Heart left ventricle (tissue), 13 donors: ENCODE results near the gene GRXCR2.

ENCODE experiments used
- POLR2A ChIP-seq, 2 donors: fragments of 450-650 bp; IDR thresholded peaks; one replicate each; pipeline ENCODE4 v1.6.1; 2017; ENCODE audit warnings: antibody characterized with exemption in 2 of 2, mild to moderate bottlenecking in 2 of 2, moderate library complexity in 2 of 2
- TF ChIP-seq, protein P1 (sequence below), 12 donors: fragments of 200-600 bp; sonication (generic) in 4 of 12; IDR thresholded peaks; one replicate each; pipeline versions ENCODE4 v1.5.0 to v1.8.0; 2018 to 2022; ENCODE audit warnings: antibody characterized with exemption in 12 of 12, mild to moderate bottlenecking in 5 of 12
- donor health status: ischemic (EF 13 %, LVEDD 7.1; RV severe dilation, severe dysfunction).
- donor health status: DM: no; HTN: yes; CAD: no.
- donor health status: DM: no; HTN: no; CAD: no.
- donor health status: ischemic (EF 25% LVEDD 6.9; RV normal size, moderate dysfunction).
- donor health status: ischemic (EF 25% LVEDD 5.7; RV mildly dilated, moderate dysfunction).
- donor health status: ischemic (EF 35%, LVEDD 5.7; RV mildly dilated, moderate dysfunction).
- donor health status: nonischemic (EF 11% LVEDD 7.7; RV severe dilation, severe dysfunction).
- donor health status: DM: yes; HTN: yes; CAD: no.
- donor health status: PGD.
- donor health status: ischemic (EF 29% LVEDD 5.4; RV normal size, mild dysfunction).
- donor health status: nonischemic (EF 23%, LVEDD 6.1; RV moderate dilation, normal function).

GRCh38 chr5:145911164-145911563, 38.4 kb upstream of the GRXCR2 start:
- TF ChIP-seq POLR2A (IDR thresholded peaks at IDR 0.05): no peak
- TF ChIP-seq, protein P1, sequence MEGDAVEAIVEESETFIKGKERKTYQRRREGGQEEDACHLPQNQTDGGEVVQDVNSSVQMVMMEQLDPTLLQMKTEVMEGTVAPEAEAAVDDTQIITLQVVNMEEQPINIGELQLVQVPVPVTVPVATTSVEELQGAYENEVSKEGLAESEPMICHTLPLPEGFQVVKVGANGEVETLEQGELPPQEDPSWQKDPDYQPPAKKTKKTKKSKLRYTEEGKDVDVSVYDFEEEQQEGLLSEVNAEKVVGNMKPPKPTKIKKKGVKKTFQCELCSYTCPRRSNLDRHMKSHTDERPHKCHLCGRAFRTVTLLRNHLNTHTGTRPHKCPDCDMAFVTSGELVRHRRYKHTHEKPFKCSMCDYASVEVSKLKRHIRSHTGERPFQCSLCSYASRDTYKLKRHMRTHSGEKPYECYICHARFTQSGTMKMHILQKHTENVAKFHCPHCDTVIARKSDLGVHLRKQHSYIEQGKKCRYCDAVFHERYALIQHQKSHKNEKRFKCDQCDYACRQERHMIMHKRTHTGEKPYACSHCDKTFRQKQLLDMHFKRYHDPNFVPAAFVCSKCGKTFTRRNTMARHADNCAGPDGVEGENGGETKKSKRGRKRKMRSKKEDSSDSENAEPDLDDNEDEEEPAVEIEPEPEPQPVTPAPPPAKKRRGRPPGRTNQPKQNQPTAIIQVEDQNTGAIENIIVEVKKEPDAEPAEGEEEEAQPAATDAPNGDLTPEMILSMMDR (IDR thresholded peaks at IDR 0.05): no peak
